ENCODE data around the gene CMTR1.

DNA sequence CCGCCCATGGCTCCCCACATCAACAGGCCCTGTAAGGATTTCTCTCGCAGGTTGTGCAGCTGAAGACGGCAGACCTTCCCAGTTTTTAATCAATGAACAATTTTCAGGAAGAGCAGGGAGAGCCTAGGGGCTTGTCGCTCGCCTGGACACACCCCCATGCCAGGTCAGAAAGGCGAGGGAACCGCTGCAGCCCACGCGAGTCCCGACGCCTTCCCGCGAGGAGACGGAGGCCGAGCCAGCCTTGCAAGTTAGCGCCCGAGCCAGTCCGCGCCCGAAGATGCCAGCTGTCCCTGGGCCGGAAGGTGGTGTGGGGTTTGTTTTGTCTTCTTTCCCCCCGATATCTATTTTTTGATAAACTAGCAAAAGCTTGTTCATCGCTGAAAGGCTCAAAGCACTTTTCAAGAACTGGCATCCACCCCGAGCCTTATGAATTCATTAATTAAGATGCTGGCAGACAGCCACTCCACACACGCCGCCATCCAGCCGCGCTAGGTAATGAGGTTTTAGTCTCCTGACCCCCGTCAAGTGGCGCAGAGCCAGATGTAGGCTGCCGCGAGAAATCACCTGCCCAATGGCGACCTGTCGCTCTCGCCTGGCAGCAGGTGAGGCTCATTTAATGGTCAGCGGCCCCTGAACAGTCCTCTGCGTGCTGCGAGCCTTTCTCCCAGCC is 60.1 kb downstream of the CMTR1 start:
- TF ChIP-seq POLR2A (IDR thresholded peaks at IDR 0.05) (no peak), CTCF (IDR thresholded peaks at IDR 0.05) (no peak)
